Epithelial cell of esophagus (primary cell): Measurements from ENCODE around the gene TSPAN5.
A peak's percentile ranks its signal among the peaks of the same experiment; 100 is the strongest.

ENCODE experiments used
- DNase-seq: peaks from one replicate; pipeline ENCODE4 v3.0.0; 2010; ENCODE audit warnings: low read depth
- H3K4me3 ChIP-seq: 2 replicates; pipeline ENCODE4 v1.5.1; 2011; ENCODE audit warnings: mild to moderate bottlenecking, low read length, control low read depth
- CTCF ChIP-seq: IDR thresholded peaks from 2 replicates; pipeline ENCODE4 v1.5.1; 2011; ENCODE audit warnings: low read depth, mild to moderate bottlenecking, low read length, control low read depth, inconsistent platforms; ENCODE audit not compliant: insufficient read depth; ENCODE audit errors: missing control alignments

TSPAN5 gene

GRCh38 chr4:98515470-98515809, 143.0 kb downstream of the TSPAN5 start:
- TF ChIP-seq CTCF = no peak
- H3K4me3 ChIP-seq = no peak overlapping the region
- no peak for DNase-seq

- no peak for DNase-seq
- no peak for TF ChIP-seq CTCF
- H3K4me3 ChIP-seq = no peak overlapping the region
These were observed 143.5 kb downstream of the TSPAN5 start for GRCh38 chr4:98514741-98515469.

- no peak overlapping the region for H3K4me3 ChIP-seq
- no peak for DNase-seq
- no peak for TF ChIP-seq CTCF
These were observed 145.5 kb downstream of the TSPAN5 start for GRCh38 chr4:98512918-98513317.

- no peak for TF ChIP-seq CTCF
- H3K4me3 ChIP-seq = no peak overlapping the region
- DNase-seq = peak; percentile 79
These were observed 147.5 kb downstream of the TSPAN5 start for GRCh38 chr4:98510757-98511517.

GRCh38 chr4:98510340-98510739, 148.1 kb downstream of the TSPAN5 start:
- no peak for DNase-seq
- H3K4me3 ChIP-seq = no peak overlapping the region
- no peak for TF ChIP-seq CTCF

- DNase-seq = no peak
- TF ChIP-seq CTCF = no peak
These were observed 148.7 kb downstream of the TSPAN5 start for GRCh38 chr4:98509721-98510120.

More at GRCh38 chr4:98509721-98510120, 148.7 kb downstream of the TSPAN5 start:
- H3K4me3 ChIP-seq = no peak overlapping the region
